Measurements from ENCODE around the gene TFB2M. TPM values are rescaled to one million over a fixed set of nuclear protein-coding genes. Genes with fewer than 3 reads are reported as not detected.

Gene TFB2M
- total and polyA plus RNA-seq, 10 of the 15 experiments (the other 5 are each of a cell fraction or from before 2014, with no cell fraction given): 25.2 to 66.0 (median 36.1) TPM

DNA sequence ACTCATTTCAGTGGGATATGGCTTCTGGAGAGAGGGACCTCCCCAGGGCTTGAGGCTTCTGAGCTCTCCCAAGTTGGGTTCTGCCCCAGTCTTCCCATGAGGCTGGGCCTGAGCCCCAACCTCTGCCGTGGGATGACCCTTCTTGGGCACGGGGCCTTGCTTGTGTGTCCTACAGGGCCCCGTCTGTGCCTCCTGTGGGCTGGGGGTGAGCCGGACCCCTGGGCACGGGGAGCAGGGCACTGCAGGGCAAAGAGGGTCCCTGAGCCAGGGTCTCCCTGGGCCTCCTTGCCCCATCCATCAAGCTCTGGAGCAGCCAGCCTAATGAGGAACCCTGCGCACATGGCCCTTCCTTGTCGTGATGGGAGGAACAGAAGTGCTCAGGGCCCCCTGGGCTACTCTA is 53.8 kb downstream of the TFB2M start:
- no peak for DNase-seq (ENCODE audit: low read depth, low spot score)
- 72% methylated on average over 7 of the region's 7 CpGs for WGBS (ENCODE audit: insufficient coverage, insufficient replicate concordance, low lambda C conversion rate, missing lambda C conversion rate)
- no peaks in the 10 kb centered on the region for H3K36me3 ChIP-seq (ENCODE audit: control insufficient read depth in 2 of 2, insufficient read depth in 2 of 2, low read length in 1 of 2)
- in situ Hi-C loops (cut with MboI) (no loop called here), intact Hi-C loops (cut with micrococcal nuclease; ENCODE audit: unreplicated experiment) (no loop called here)
- no peaks in the 10 kb centered on the region for H3K79me2 ChIP-seq (ENCODE audit: control insufficient read depth, insufficient read depth, low read length)
- CTCF ChIA-PET: no interaction called here
- RAD21 ChIA-PET (ENCODE audit: unreplicated experiment): no interaction called here
- H4K20me1 ChIP-seq (ENCODE audit: control insufficient read depth, insufficient read depth): no peaks in the 10 kb centered on the region
- no peak for ATAC-seq
- H3K4me3 ChIP-seq: no peak overlapping the region
- POLR2A ChIA-PET: interaction anchor here (0.6 kb wide), 1 partner anchor 1853 kb away, joined by 3 read pairs; no protein-coding TSS in a partner anchor
- no peak overlapping the region for H3K4me2 ChIP-seq (ENCODE audit: control insufficient read depth, insufficient read depth)
- no TSS peak for BruUV-seq (replicated peaks)
- FAIRE-seq: no peak
- H3K4me1 ChIP-seq (ENCODE audit: control insufficient read depth, insufficient read depth, low read length): no peaks in the 10 kb centered on the region
- no peaks in the 10 kb centered on the region for H3K27me3 ChIP-seq (replicated peaks in 1 of 2; ENCODE audit: control insufficient read depth in 2 of 2, insufficient read depth in 2 of 2, low read length in 1 of 2)
- H3K27ac ChIP-seq (ENCODE audit: control insufficient read depth, insufficient read depth): no peak overlapping the region
- H3K9me3 ChIP-seq (replicated peaks; ENCODE audit: control insufficient read depth, insufficient read depth, low read length): peaks cover 17% of the 10 kb centered on the region; the same call in 2 of the 3 replicates
- no peak overlapping the region for H2AFZ ChIP-seq (ENCODE audit: control insufficient read depth, low read depth, low read length)
- no peak overlapping the region for H3K9ac ChIP-seq (ENCODE audit: control insufficient read depth, insufficient read depth, low read length)
- SMC1A ChIA-PET (ENCODE audit: uncharacterized antibody, unreplicated experiment): no interaction called here
- TF ChIP-seq BRCA1 (IDR thresholded peaks at IDR 0.05; ENCODE audit: low read depth, low read length): no peak
- no peak for TF ChIP-seq NR2C2 (IDR thresholded peaks at IDR 0.05; ENCODE audit: borderline replicate concordance, control insufficient read depth, insufficient read length, low read depth)
- TF ChIP-seq, protein P1, sequence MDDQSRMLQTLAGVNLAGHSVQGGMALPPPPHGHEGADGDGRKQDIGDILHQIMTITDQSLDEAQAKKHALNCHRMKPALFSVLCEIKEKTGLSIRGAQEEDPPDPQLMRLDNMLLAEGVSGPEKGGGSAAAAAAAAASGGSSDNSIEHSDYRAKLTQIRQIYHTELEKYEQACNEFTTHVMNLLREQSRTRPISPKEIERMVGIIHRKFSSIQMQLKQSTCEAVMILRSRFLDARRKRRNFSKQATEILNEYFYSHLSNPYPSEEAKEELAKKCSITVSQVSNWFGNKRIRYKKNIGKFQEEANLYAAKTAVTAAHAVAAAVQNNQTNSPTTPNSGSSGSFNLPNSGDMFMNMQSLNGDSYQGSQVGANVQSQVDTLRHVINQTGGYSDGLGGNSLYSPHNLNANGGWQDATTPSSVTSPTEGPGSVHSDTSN (IDR thresholded peaks at IDR 0.05; ENCODE audit: insufficient replicate concordance, low read depth, low read length): no peak
- TF ChIP-seq TARDBP (IDR thresholded peaks at IDR 0.05; ENCODE audit: borderline replicate concordance): no peak
- TF ChIP-seq NFXL1 (IDR thresholded peaks at IDR 0.05; ENCODE audit: borderline replicate concordance): no peak
- TF ChIP-seq, protein P2, sequence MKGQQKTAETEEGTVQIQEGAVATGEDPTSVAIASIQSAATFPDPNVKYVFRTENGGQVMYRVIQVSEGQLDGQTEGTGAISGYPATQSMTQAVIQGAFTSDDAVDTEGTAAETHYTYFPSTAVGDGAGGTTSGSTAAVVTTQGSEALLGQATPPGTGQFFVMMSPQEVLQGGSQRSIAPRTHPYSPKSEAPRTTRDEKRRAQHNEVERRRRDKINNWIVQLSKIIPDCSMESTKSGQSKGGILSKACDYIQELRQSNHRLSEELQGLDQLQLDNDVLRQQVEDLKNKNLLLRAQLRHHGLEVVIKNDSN (IDR thresholded peaks at IDR 0.05; ENCODE audit: borderline replicate concordance, extremely low read length, insufficient read depth, low read depth, low read length): no peak
- no peak for TF ChIP-seq WRNIP1 (IDR thresholded peaks at IDR 0.05; ENCODE audit: borderline replicate concordance, low read depth, low read length)
- TF ChIP-seq NFYB (IDR thresholded peaks at IDR 0.05; ENCODE audit: insufficient read depth, low read depth, low read length): no peak
- TF ChIP-seq, protein P3, sequence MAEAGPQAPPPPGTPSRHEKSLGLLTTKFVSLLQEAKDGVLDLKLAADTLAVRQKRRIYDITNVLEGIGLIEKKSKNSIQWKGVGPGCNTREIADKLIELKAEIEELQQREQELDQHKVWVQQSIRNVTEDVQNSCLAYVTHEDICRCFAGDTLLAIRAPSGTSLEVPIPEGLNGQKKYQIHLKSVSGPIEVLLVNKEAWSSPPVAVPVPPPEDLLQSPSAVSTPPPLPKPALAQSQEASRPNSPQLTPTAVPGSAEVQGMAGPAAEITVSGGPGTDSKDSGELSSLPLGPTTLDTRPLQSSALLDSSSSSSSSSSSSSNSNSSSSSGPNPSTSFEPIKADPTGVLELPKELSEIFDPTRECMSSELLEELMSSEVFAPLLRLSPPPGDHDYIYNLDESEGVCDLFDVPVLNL (IDR thresholded peaks at IDR 0.05; ENCODE audit: low read depth, low read length): no peak
- TF ChIP-seq EGR1 (IDR thresholded peaks at IDR 0.05; ENCODE audit: borderline replicate concordance in 1 of 2, low read depth in 2 of 2, low read length in 2 of 2): no peak
- no peak for TF ChIP-seq POLR2A (IDR thresholded peaks at IDR 0.05; ENCODE audit: low read depth, low read length)
- TF ChIP-seq SMAD5 (IDR thresholded peaks at IDR 0.05; ENCODE audit: low read depth): no peak
- TF ChIP-seq, protein P4, sequence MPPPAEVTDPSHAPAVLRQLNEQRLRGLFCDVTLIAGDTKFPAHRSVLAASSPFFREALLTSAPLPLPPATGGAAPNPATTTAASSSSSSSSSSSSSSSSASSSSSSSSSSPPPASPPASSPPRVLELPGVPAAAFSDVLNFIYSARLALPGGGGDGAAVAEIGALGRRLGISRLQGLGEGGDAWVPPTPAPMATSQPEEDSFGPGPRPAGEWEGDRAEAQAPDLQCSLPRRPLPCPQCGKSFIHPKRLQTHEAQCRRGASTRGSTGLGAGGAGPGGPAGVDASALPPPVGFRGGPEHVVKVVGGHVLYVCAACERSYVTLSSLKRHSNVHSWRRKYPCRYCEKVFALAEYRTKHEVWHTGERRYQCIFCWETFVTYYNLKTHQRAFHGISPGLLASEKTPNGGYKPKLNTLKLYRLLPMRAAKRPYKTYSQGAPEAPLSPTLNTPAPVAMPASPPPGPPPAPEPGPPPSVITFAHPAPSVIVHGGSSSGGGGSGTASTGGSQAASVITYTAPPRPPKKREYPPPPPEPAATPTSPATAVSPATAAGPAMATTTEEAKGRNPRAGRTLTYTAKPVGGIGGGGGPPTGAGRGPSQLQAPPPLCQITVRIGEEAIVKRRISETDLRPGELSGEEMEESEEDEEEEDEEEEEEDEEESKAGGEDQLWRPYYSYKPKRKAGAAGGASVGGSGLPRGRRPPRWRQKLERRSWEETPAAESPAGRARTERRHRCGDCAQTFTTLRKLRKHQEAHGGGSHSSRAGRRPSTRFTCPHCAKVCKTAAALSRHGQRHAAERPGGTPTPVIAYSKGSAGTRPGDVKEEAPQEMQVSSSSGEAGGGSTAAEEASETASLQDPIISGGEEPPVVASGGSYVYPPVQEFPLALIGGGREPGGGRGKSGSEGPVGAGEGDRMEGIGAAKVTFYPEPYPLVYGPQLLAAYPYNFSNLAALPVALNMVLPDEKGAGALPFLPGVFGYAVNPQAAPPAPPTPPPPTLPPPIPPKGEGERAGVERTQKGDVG (CRISPR knock-in tag; IDR thresholded peaks at IDR 0.05): no peak
- no peak for TF ChIP-seq ZNF24 (IDR thresholded peaks at IDR 0.05)
- TF ChIP-seq SUPT20H (IDR thresholded peaks at IDR 0.05; ENCODE audit: borderline replicate concordance, control insufficient read depth, low read depth, low read length): no peak
